Mammary epithelial cell (primary cell): Measurements from ENCODE around the gene PPARD.

Source experiments
- EZH2 ChIP-seq: IDR thresholded peaks from 2 replicates; pipeline ENCODE4 v1.6.1; 2012; ENCODE audit warnings: low read length, inconsistent platforms, borderline replicate concordance
- TF ChIP-seq, protein P1 (sequence below), 2 donors: IDR thresholded peaks in 1 of 2; conservative IDR thresholded peaks in 1 of 2; 2 replicates each; pipeline ENCODE4 v1.5.1; 2011 to 2012; ENCODE audit warnings: inconsistent platforms in 2 of 2, low read length in 2 of 2, mild to moderate bottlenecking in 2 of 2, control low read depth in 1 of 2, low read depth in 1 of 2; ENCODE audit not compliant: insufficient read depth in 1 of 2; ENCODE audit errors: extremely low read depth in 1 of 2

DNA sequence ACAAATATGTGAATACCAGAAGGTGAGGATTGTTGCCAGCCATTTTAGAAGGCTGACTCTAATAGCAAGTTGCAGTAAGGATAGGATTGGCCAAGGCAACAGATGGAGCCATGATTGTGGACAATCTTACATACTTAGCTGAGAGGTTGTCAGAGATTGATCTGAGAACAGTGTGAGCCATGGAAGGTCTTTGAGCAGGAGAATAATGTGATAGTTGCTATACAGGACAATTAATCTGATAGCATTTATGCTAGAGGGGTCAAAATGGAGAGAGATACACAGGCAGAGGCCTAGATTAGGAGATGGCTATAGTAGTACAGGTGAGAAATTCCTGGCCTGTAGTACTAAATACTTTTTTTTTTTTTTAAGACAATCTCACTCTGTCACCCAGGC is 23.8 kb downstream of the PPARD start:
- TF ChIP-seq, protein P1, sequence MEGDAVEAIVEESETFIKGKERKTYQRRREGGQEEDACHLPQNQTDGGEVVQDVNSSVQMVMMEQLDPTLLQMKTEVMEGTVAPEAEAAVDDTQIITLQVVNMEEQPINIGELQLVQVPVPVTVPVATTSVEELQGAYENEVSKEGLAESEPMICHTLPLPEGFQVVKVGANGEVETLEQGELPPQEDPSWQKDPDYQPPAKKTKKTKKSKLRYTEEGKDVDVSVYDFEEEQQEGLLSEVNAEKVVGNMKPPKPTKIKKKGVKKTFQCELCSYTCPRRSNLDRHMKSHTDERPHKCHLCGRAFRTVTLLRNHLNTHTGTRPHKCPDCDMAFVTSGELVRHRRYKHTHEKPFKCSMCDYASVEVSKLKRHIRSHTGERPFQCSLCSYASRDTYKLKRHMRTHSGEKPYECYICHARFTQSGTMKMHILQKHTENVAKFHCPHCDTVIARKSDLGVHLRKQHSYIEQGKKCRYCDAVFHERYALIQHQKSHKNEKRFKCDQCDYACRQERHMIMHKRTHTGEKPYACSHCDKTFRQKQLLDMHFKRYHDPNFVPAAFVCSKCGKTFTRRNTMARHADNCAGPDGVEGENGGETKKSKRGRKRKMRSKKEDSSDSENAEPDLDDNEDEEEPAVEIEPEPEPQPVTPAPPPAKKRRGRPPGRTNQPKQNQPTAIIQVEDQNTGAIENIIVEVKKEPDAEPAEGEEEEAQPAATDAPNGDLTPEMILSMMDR (conservative IDR thresholded peaks at IDR 0.05 in 1 of 2, IDR thresholded peaks at IDR 0.05 in 1 of 2; ENCODE audit: extremely low read depth in 1 of 2, insufficient read depth in 1 of 2, low read depth in 1 of 2, low read length in 2 of 2) = no peak
- TF ChIP-seq EZH2 = no peak
